Effector memory CD8-positive, alpha-beta T cell (primary cell): ENCODE results near the gene PDZRN4.
"Not testable (repeated sequence)": the region's sequence is repeated elsewhere in the genome, so short reads cannot be mapped to it uniquely, and the experiment has no call there.

ENCODE experiments used
- ATAC-seq: fragments of 150-1000 bp; cut with Tn5 transposase; replicated peaks from 2 replicates; pipeline ENCODE4 v1.10.0; 2021; ENCODE audit warnings: mild to moderate bottlenecking, moderate library complexity
- DNase-seq, 3 experiments: peaks; one replicate each; pipeline ENCODE4 v3.0.0; 2021
- H3K27ac Mint-ChIP-seq, 2 donors: one replicate each; pipeline ENCODE4 v1.8.0; 2022; ENCODE audit warnings: mild to moderate bottlenecking in 2 of 2, mixed read lengths in 2 of 2, moderate library complexity in 2 of 2
- H3K27me3 Mint-ChIP-seq, 2 donors: one replicate each; pipeline ENCODE4 v1.8.0; 2022; ENCODE audit warnings: mixed read lengths in 2 of 2
- H3K36me3 Mint-ChIP-seq: one replicate; pipeline ENCODE4 v1.8.0; 2022; ENCODE audit warnings: mild to moderate bottlenecking, moderate library complexity, mixed read lengths; ENCODE audit not compliant: insufficient read depth
- H3K4me1 Mint-ChIP-seq, 2 donors: one replicate each; pipeline ENCODE4 v1.8.0; 2022; ENCODE audit warnings: low read depth in 2 of 2, mixed read lengths in 2 of 2
- H3K4me3 Mint-ChIP-seq, 2 donors: one replicate each; pipeline ENCODE4 v1.8.0; 2022; ENCODE audit warnings: mild to moderate bottlenecking in 2 of 2, mixed read lengths in 2 of 2, moderate library complexity in 2 of 2
- H3K9me3 Mint-ChIP-seq, 2 donors: one replicate each; pipeline ENCODE4 v1.8.0; 2022; ENCODE audit warnings: mixed read lengths in 2 of 2

Gene PDZRN4

GRCh38 chr12:41190338-41190737 is 2.2 kb downstream of the PDZRN4 start:
- Mint-ChIP-seq H3K36me3 (no peaks in the 10 kb centered on the region), H3K4me3 (no peak overlapping the region), H3K27me3 (peaks cover 25 to 30% of the 10 kb centered on the region in 2 donors), H3K9me3 (peaks cover 0 to 4% of the 10 kb centered on the region in 2 donors), H3K4me1 (no peaks in the 10 kb centered on the region), H3K27ac (no peak overlapping the region)
- DNase-seq, result no peak
- no peak for ATAC-seq

- not testable (repeated sequence) for H3K9me3 Mint-ChIP-seq, ATAC-seq, H3K4me1 Mint-ChIP-seq, H3K36me3 Mint-ChIP-seq, H3K4me3 Mint-ChIP-seq, H3K27ac Mint-ChIP-seq, DNase-seq
- peaks cover 25 to 30% of the 10 kb centered on the region in 2 donors for H3K27me3 Mint-ChIP-seq
Measured at GRCh38 chr12:41191549-41191948, 3.4 kb downstream of the PDZRN4 start.

- H3K4me3 Mint-ChIP-seq, result no peak overlapping the region
- no peaks in the 10 kb centered on the region for H3K4me1 Mint-ChIP-seq
- ATAC-seq (no peak), DNase-seq (no peak)
- peaks cover 0 to 4% of the 10 kb centered on the region in 2 donors for H3K9me3 Mint-ChIP-seq
- H3K27ac Mint-ChIP-seq, result no peak overlapping the region
- H3K27me3 Mint-ChIP-seq, result peaks cover 12 to 15% of the 10 kb centered on the region in 2 donors
- H3K36me3 Mint-ChIP-seq, result no peaks in the 10 kb centered on the region
Measured at GRCh38 chr12:41193311-41193710, 5.2 kb downstream of the PDZRN4 start.

GRCh38 chr12:41202051-41202450 is 13.9 kb downstream of the PDZRN4 start:
- no peak for ATAC-seq
- H3K4me3 Mint-ChIP-seq, result no peak overlapping the region
- no peaks in the 10 kb centered on the region for H3K4me1 Mint-ChIP-seq
- no peaks in the 10 kb centered on the region for H3K36me3 Mint-ChIP-seq
- H3K27me3 Mint-ChIP-seq, result no peaks in the 10 kb centered on the region
- H3K9me3 Mint-ChIP-seq, result peaks cover 6 to 7% of the 10 kb centered on the region in 2 donors
- H3K27ac Mint-ChIP-seq, result no peak overlapping the region
- no peak for DNase-seq

- no peak overlapping the region for H3K4me3 Mint-ChIP-seq
- H3K36me3 Mint-ChIP-seq, result no peaks in the 10 kb centered on the region
- peaks cover 6 to 7% of the 10 kb centered on the region in 2 donors for H3K9me3 Mint-ChIP-seq
- H3K27ac Mint-ChIP-seq, result no peak overlapping the region
- H3K4me1 Mint-ChIP-seq, result no peaks in the 10 kb centered on the region
- ATAC-seq (no peak), DNase-seq (no peak)
- no peaks in the 10 kb centered on the region for H3K27me3 Mint-ChIP-seq
Measured at GRCh38 chr12:41205070-41205709, 17.1 kb downstream of the PDZRN4 start.

GRCh38 chr12:41206298-41206697 is 18.2 kb downstream of the PDZRN4 start:
- no peaks in the 10 kb centered on the region for H3K36me3 Mint-ChIP-seq
- no peak overlapping the region for H3K27ac Mint-ChIP-seq
- peaks cover 6 to 7% of the 10 kb centered on the region in 2 donors for H3K9me3 Mint-ChIP-seq
- H3K27me3 Mint-ChIP-seq, result no peaks in the 10 kb centered on the region
- ATAC-seq, result no peak
- DNase-seq, result no peak
- H3K4me3 Mint-ChIP-seq, result no peak overlapping the region
- H3K4me1 Mint-ChIP-seq, result no peaks in the 10 kb centered on the region

- DNase-seq (no peak), ATAC-seq (no peak)
- Mint-ChIP-seq H3K36me3 (no peaks in the 10 kb centered on the region), H3K27me3 (no peaks in the 10 kb centered on the region), H3K4me3 (no peak overlapping the region), H3K27ac (no peak overlapping the region), H3K9me3 (peaks cover 0 to 2% of the 10 kb centered on the region in 2 donors), H3K4me1 (no peaks in the 10 kb centered on the region)
Measured at GRCh38 chr12:41211448-41211847, 23.3 kb downstream of the PDZRN4 start.

- H3K4me1 Mint-ChIP-seq, result no peaks in the 10 kb centered on the region
- ATAC-seq, result no peak
- peaks cover 3 to 7% of the 10 kb centered on the region in 2 donors for H3K9me3 Mint-ChIP-seq
- H3K27ac Mint-ChIP-seq, result no peak overlapping the region
- H3K36me3 Mint-ChIP-seq, result no peaks in the 10 kb centered on the region
- H3K4me3 Mint-ChIP-seq, result no peak overlapping the region
- no peaks in the 10 kb centered on the region for H3K27me3 Mint-ChIP-seq
- no peak for DNase-seq
Measured at GRCh38 chr12:41212625-41213024, 24.5 kb downstream of the PDZRN4 start.

- Mint-ChIP-seq H3K4me1 (no peaks in the 10 kb centered on the region), H3K36me3 (no peaks in the 10 kb centered on the region), H3K27ac (no peak overlapping the region), H3K9me3 (peaks cover 3 to 7% of the 10 kb centered on the region in 2 donors), H3K4me3 (no peak overlapping the region), H3K27me3 (no peaks in the 10 kb centered on the region)
- DNase-seq, result no peak
- no peak for ATAC-seq
Measured at GRCh38 chr12:41213107-41213506, 25.0 kb downstream of the PDZRN4 start.

- Mint-ChIP-seq H3K36me3 (no peaks in the 10 kb centered on the region), H3K4me3 (no peak overlapping the region), H3K9me3 (peaks cover 3 to 7% of the 10 kb centered on the region in 2 donors), H3K27me3 (no peaks in the 10 kb centered on the region), H3K27ac (no peak overlapping the region), H3K4me1 (no peaks in the 10 kb centered on the region)
- DNase-seq (no peak), ATAC-seq (no peak)
Measured at GRCh38 chr12:41213648-41214047, 25.5 kb downstream of the PDZRN4 start.

GRCh38 chr12:41217727-41218126 is 29.6 kb downstream of the PDZRN4 start:
- Mint-ChIP-seq H3K27me3 (no peaks in the 10 kb centered on the region), H3K4me3 (no peak overlapping the region), H3K27ac (no peak overlapping the region), H3K36me3 (no peaks in the 10 kb centered on the region), H3K4me1 (no peaks in the 10 kb centered on the region), H3K9me3 (peaks cover 4 to 7% of the 10 kb centered on the region in 2 donors)
- DNase-seq (no peak), ATAC-seq (no peak)

- Mint-ChIP-seq H3K27ac (no peak overlapping the region), H3K4me3 (no peak overlapping the region), H3K36me3 (no peaks in the 10 kb centered on the region), H3K27me3 (no peaks in the 10 kb centered on the region), H3K9me3 (peaks cover 4 to 7% of the 10 kb centered on the region in 2 donors), H3K4me1 (no peaks in the 10 kb centered on the region)
- DNase-seq (no peak), ATAC-seq (no peak)
Measured at GRCh38 chr12:41220931-41221330, 32.8 kb downstream of the PDZRN4 start.

GRCh38 chr12:41221491-41221890 is 33.4 kb downstream of the PDZRN4 start:
- no peak overlapping the region for H3K4me3 Mint-ChIP-seq
- peaks cover 4 to 7% of the 10 kb centered on the region in 2 donors for H3K9me3 Mint-ChIP-seq
- H3K4me1 Mint-ChIP-seq, result no peaks in the 10 kb centered on the region
- H3K36me3 Mint-ChIP-seq, result no peaks in the 10 kb centered on the region
- no peak for DNase-seq
- H3K27me3 Mint-ChIP-seq, result no peaks in the 10 kb centered on the region
- H3K27ac Mint-ChIP-seq, result no peak overlapping the region
- no peak for ATAC-seq

- no peak for ATAC-seq
- H3K9me3 Mint-ChIP-seq, result peaks cover 0 to 2% of the 10 kb centered on the region in 2 donors
- H3K27ac Mint-ChIP-seq, result no peak overlapping the region
- no peaks in the 10 kb centered on the region for H3K27me3 Mint-ChIP-seq
- DNase-seq, result no peak
- no peak overlapping the region for H3K4me3 Mint-ChIP-seq
- no peaks in the 10 kb centered on the region for H3K4me1 Mint-ChIP-seq
- H3K36me3 Mint-ChIP-seq, result no peaks in the 10 kb centered on the region
Measured at GRCh38 chr12:41223600-41223999, 35.5 kb downstream of the PDZRN4 start.
